ENCODE results near the gene MRPL24.

Gene MRPL24

GRCh38 chr1:156742801-156743200 is 1.9 kb upstream of the MRPL24 start:
- Histone ChIP-seq H3K36me3 (replicated peaks; ENCODE audit: insufficient read depth, low read length) (no peaks in the 10 kb centered on the region), H3K9me3 (replicated peaks; ENCODE audit: insufficient read depth, low read length) (no peaks in the 10 kb centered on the region), H3K27ac (ENCODE audit: low read length) (peak overlapping the region; percentile 57; the same call in 1 of the 2 replicates), H3K4me1 (ENCODE audit: low read length) (peaks cover 39% of the 10 kb centered on the region), H3K27me3 (replicated peaks; ENCODE audit: insufficient read depth, low read length) (no peaks in the 10 kb centered on the region), H4K20me1 (ENCODE audit: insufficient read depth, low read length) (no peaks in the 10 kb centered on the region), H2AFZ (ENCODE audit: low read length) (no peak overlapping the region), H3K9me2 (replicated peaks; ENCODE audit: insufficient read depth, low read length) (no peaks in the 10 kb centered on the region), H3K4me3 (ENCODE audit: low read length) (no peak overlapping the region), H3K4me2 (ENCODE audit: low read depth, low read length) (no peak overlapping the region; the same call in 1 of the 2 replicates), H3K79me2 (ENCODE audit: low read length) (peaks cover 65% of the 10 kb centered on the region), H3F3A (ENCODE audit: insufficient read depth, low read length) (peaks cover 62% of the 10 kb centered on the region), H3K9ac (ENCODE audit: low read length) (no peak overlapping the region)
- no peak for DNase-seq
- no peak for TF ChIP-seq CTCF (IDR thresholded peaks at IDR 0.05; ENCODE audit: low read length)
- TF ChIP-seq EZH2 (optimal IDR thresholded peaks at IDR 0.05; ENCODE audit: low read depth, low read length) = no peak
- TF ChIP-seq EZH2phosphoT487 (IDR thresholded peaks at IDR 0.05; ENCODE audit: low read length) = no peak

- Histone ChIP-seq H3K4me3 (ENCODE audit: low read length) (peak overlapping the region; percentile 51), H3K4me2 (ENCODE audit: low read depth, low read length) (peak overlapping the region; percentile 67), H3K9me2 (replicated peaks; ENCODE audit: insufficient read depth, low read length) (no peaks in the 10 kb centered on the region), H3K79me2 (ENCODE audit: low read length) (peaks cover 58% of the 10 kb centered on the region), H3K9me3 (replicated peaks; ENCODE audit: insufficient read depth, low read length) (no peaks in the 10 kb centered on the region), H3K9ac (ENCODE audit: low read length) (peak overlapping the region; percentile 19; the same call in 1 of the 2 replicates), H3K36me3 (replicated peaks; ENCODE audit: insufficient read depth, low read length) (no peaks in the 10 kb centered on the region), H3F3A (ENCODE audit: insufficient read depth, low read length) (peaks cover 56% of the 10 kb centered on the region), H3K27ac (ENCODE audit: low read length) (peak overlapping the region; percentile 57; the same call in 1 of the 2 replicates), H2AFZ (ENCODE audit: low read length) (0 out of 2 replicates have a peak overlapping the region, but pooled peaks have one; percentile 5), H3K4me1 (ENCODE audit: low read length) (peaks cover 33% of the 10 kb centered on the region), H3K27me3 (replicated peaks; ENCODE audit: insufficient read depth, low read length) (no peaks in the 10 kb centered on the region), H4K20me1 (ENCODE audit: insufficient read depth, low read length) (no peaks in the 10 kb centered on the region)
- TF ChIP-seq EZH2phosphoT487 (IDR thresholded peaks at IDR 0.05; ENCODE audit: low read length) (no peak), EZH2 (optimal IDR thresholded peaks at IDR 0.05; ENCODE audit: low read depth, low read length) (no peak), CTCF (IDR thresholded peaks at IDR 0.05; ENCODE audit: low read length) (no peak)
- DNase-seq = no peak
These were observed 1.1 kb upstream of the MRPL24 start for GRCh38 chr1:156742017-156742416.

- DNase-seq = peak; percentile 44
- Histone ChIP-seq H3K4me3 (ENCODE audit: low read length) (peak overlapping the region; percentile 51), H3K36me3 (replicated peaks; ENCODE audit: insufficient read depth, low read length) (no peaks in the 10 kb centered on the region), H3K27ac (ENCODE audit: low read length) (peak overlapping the region; percentile 57), H3K27me3 (replicated peaks; ENCODE audit: insufficient read depth, low read length) (no peaks in the 10 kb centered on the region), H3F3A (ENCODE audit: insufficient read depth, low read length) (peaks cover 56% of the 10 kb centered on the region), H2AFZ (ENCODE audit: low read length) (0 out of 2 replicates have a peak overlapping the region, but pooled peaks have one; percentile 5), H4K20me1 (ENCODE audit: insufficient read depth, low read length) (no peaks in the 10 kb centered on the region), H3K9ac (ENCODE audit: low read length) (peak overlapping the region; percentile 19; the same call in 1 of the 2 replicates), H3K4me2 (ENCODE audit: low read depth, low read length) (peak overlapping the region; percentile 67), H3K79me2 (ENCODE audit: low read length) (peaks cover 53% of the 10 kb centered on the region), H3K9me3 (replicated peaks; ENCODE audit: insufficient read depth, low read length) (no peaks in the 10 kb centered on the region), H3K9me2 (replicated peaks; ENCODE audit: insufficient read depth, low read length) (no peaks in the 10 kb centered on the region), H3K4me1 (ENCODE audit: low read length) (peaks cover 29% of the 10 kb centered on the region)
- TF ChIP-seq EZH2 (optimal IDR thresholded peaks at IDR 0.05; ENCODE audit: low read depth, low read length) (no peak), EZH2phosphoT487 (IDR thresholded peaks at IDR 0.05; ENCODE audit: low read length) (no peak), CTCF (IDR thresholded peaks at IDR 0.05; ENCODE audit: low read length) (no peak)
These were observed 644 bp upstream of the MRPL24 start for GRCh38 chr1:156741481-156741983.

Data from MM.1S (cell line).